ACC112 (cell line): ENCODE measurements around the gene SP140.

ENCODE experiments used
- H2AFZ ChIP-seq: fragments of 200-600 bp; sonication (generic); one replicate; pipeline ENCODE4 v1.6.0; 2017; ENCODE audit warnings: antibody characterized with exemption, low read length; ENCODE audit not compliant: unreplicated experiment
- H3K27ac ChIP-seq: fragments of 200-600 bp; sonication (generic); 2 replicates; pipeline ENCODE4 v1.5.1; 2014; ENCODE audit warnings: low read depth, mild to moderate bottlenecking, antibody characterized with exemption, low read length, moderate library complexity
- H3K27me3 ChIP-seq: fragments of 200-600 bp; sonication (generic); 2 replicates; pipeline ENCODE4 v1.6.1; 2014; ENCODE audit warnings: mild to moderate bottlenecking, antibody characterized with exemption, low read length, moderate library complexity, mixed read lengths; ENCODE audit not compliant: insufficient read depth
- H3K36me3 ChIP-seq: fragments of 200-600 bp; sonication (generic); 2 replicates; pipeline ENCODE4 v1.6.1; 2016; ENCODE audit warnings: mild to moderate bottlenecking, antibody characterized with exemption, low read length, moderate library complexity, mixed read lengths; ENCODE audit not compliant: insufficient read depth
- H3K4me1 ChIP-seq: fragments of 200-600 bp; sonication (generic); one replicate; pipeline ENCODE4 v1.6.1; 2016; ENCODE audit warnings: low read length, mixed read lengths; ENCODE audit not compliant: insufficient read depth, unreplicated experiment, control insufficient read depth
- H3K4me3 ChIP-seq: fragments of 200-600 bp; sonication (generic); 2 replicates; pipeline ENCODE4 v1.5.1; 2014; ENCODE audit warnings: mild to moderate bottlenecking, low read depth, low read length
- H3K79me2 ChIP-seq: fragments of 200-600 bp; sonication (generic); one replicate; pipeline ENCODE4 v1.6.0; 2016; ENCODE audit warnings: low read length; ENCODE audit not compliant: control insufficient read depth, unreplicated experiment, insufficient read depth

Gene SP140

GRCh38 chr2:230225486-230225885, at the start of gene SP140:
TSS of gene SP140 (plus strand) at chr2:230225736. CDS start at chr2:230225845, 109 bp downstream.
- Histone ChIP-seq H3K27me3 (no peaks in the 10 kb centered on the region), H3K27ac (no peak within 1 kb of the TSS), H2AFZ (no peak within 1 kb of the TSS), H3K79me2 (no peaks in the 10 kb centered on the region), H3K36me3 (no peaks in the 10 kb centered on the region), H3K4me1 (peaks cover 10% of the 10 kb centered on the region), H3K4me3 (no peak within 1 kb of the TSS)

GRCh38 chr2:230176996-230177395, 48.5 kb upstream of the SP140 start:
- H3K4me1 ChIP-seq: no peaks in the 10 kb centered on the region
- H3K79me2 ChIP-seq: no peaks in the 10 kb centered on the region
- H2AFZ ChIP-seq: no peak overlapping the region
- H3K36me3 ChIP-seq: peaks cover 18% of the 10 kb centered on the region; the same call in 1 of the 2 replicates
- H3K27ac ChIP-seq: no peak overlapping the region
- H3K27me3 ChIP-seq: no peaks in the 10 kb centered on the region
- H3K4me3 ChIP-seq: no peak overlapping the region

GRCh38 chr2:230178546-230179485, 46.7 kb upstream of the SP140 start:
- Histone ChIP-seq H2AFZ (no peak overlapping the region), H3K79me2 (no peaks in the 10 kb centered on the region), H3K36me3 (peaks cover 24% of the 10 kb centered on the region), H3K4me3 (no peak overlapping the region), H3K27me3 (no peaks in the 10 kb centered on the region), H3K4me1 (no peaks in the 10 kb centered on the region), H3K27ac (no peak overlapping the region)

GRCh38 chr2:230179907-230180306, 45.6 kb upstream of the SP140 start:
- H3K79me2 ChIP-seq: no peaks in the 10 kb centered on the region
- peaks cover 32% of the 10 kb centered on the region for H3K36me3 ChIP-seq
- H3K4me1 ChIP-seq: no peaks in the 10 kb centered on the region
- H3K4me3 ChIP-seq: no peak overlapping the region
- no peaks in the 10 kb centered on the region for H3K27me3 ChIP-seq
- H2AFZ ChIP-seq: no peak overlapping the region
- H3K27ac ChIP-seq: no peak overlapping the region

- Histone ChIP-seq H2AFZ (no peak overlapping the region), H3K27ac (no peak overlapping the region), H3K36me3 (peaks cover 32% of the 10 kb centered on the region), H3K27me3 (no peaks in the 10 kb centered on the region), H3K4me3 (no peak overlapping the region), H3K4me1 (no peaks in the 10 kb centered on the region), H3K79me2 (no peaks in the 10 kb centered on the region)
Measured at GRCh38 chr2:230181195-230181594, 44.3 kb upstream of the SP140 start.

DNA sequence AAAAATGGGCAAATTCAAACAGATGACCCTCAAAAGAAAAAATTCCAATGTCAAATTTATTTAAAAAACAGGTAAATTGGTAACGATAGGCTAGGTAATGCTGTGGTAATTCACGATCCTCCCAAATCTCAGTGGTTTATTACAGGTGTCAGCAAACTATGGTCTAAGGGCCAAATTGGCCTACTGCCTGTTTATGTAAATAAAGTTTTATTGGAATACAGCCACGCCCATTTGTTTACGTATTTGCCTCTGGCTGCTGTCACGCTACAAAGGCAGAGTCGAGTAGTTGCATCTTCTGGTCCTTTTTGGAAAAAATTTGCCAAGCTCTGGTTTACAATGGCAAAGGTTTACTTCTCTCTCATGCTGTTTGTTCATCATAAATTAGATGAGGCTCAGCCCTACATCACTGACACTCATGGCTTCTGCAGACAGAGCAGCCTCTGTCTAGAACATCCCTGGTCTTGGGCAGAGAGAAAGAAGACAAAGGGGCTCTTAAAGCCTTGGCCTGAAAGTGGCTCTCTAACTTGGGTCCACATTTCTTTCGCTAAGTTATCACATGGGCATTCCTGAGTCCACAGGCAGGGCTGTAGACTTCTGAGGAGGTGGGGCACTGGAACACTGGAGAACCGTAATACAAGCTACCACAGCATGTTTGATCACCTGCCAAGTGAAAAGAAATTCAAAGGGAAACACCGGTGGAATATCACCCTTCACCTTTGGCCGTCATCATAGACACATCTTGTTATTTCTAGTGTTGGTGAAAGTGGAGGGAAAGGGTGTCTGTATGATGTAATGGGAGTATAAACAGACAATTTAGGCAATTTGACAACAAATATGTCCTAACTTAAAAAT, 40.6 kb upstream of the SP140 start:
- Histone ChIP-seq H3K27ac (no peak overlapping the region), H3K4me3 (no peak overlapping the region), H3K79me2 (no peaks in the 10 kb centered on the region), H2AFZ (no peak overlapping the region), H3K27me3 (no peaks in the 10 kb centered on the region), H3K4me1 (no peaks in the 10 kb centered on the region), H3K36me3 (peaks cover 14% of the 10 kb centered on the region)

- Histone ChIP-seq H3K27ac (no peak overlapping the region), H3K27me3 (no peaks in the 10 kb centered on the region), H2AFZ (no peak overlapping the region), H3K4me1 (no peaks in the 10 kb centered on the region), H3K79me2 (no peaks in the 10 kb centered on the region), H3K36me3 (peaks cover 88% of the 10 kb centered on the region), H3K4me3 (no peak overlapping the region)
Measured at GRCh38 chr2:230202430-230203109, 23.0 kb upstream of the SP140 start.

DNA sequence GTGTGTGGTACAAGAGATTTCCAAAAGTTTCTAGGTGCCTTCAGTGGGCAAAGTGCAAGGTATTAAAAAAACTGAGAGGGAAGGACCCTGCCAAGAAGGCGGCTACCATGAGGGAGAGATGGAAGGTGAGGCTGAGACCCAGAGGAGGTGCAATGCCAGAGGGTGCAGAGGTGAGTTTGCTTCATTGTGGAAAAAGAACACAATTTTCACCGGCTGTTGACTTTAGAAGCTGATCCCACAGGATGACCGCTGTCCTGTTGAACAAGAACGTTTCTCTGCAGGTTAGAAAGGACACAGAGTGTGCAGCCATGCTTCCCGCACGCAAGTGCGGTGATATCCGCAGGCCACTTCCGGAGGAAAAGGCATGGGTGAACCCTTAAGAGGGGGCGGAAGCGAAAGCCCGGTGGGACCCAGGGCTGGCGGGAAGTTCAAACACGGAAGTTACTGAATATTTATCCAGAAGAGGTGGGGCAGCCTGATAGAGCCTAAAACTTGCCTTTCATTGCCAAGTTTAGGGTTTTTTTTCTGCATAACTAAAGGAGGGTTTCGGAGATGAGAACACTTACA, 22.3 kb upstream of the SP140 start:
- no peak overlapping the region for H2AFZ ChIP-seq
- H3K79me2 ChIP-seq: no peaks in the 10 kb centered on the region
- H3K4me1 ChIP-seq: no peaks in the 10 kb centered on the region
- H3K4me3 ChIP-seq: no peak overlapping the region
- H3K27ac ChIP-seq: no peak overlapping the region
- H3K27me3 ChIP-seq: no peaks in the 10 kb centered on the region
- H3K36me3 ChIP-seq: peaks cover 88% of the 10 kb centered on the region

DNA sequence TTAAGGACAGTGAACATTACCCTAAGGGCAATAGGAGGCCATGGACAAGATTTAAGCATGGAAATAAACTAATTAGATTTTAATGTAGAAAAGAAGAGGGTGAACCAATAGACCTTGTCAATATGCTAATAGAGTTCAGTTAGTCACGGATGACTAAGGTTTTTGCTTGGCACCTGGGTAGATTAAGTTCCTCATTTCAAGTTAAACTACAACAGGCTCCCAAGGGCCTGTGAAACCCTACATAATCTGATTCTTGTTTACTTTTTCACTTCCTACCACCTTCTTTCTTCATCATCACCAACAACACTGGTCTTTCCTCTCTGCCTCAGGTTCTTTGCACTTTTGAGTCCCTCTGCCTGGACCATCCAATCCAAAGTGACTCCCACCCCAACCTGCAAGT, 20.5 kb upstream of the SP140 start:
- no peak overlapping the region for H3K4me3 ChIP-seq
- peaks cover 95% of the 10 kb centered on the region for H3K36me3 ChIP-seq
- no peaks in the 10 kb centered on the region for H3K79me2 ChIP-seq
- no peak overlapping the region for H2AFZ ChIP-seq
- H3K27me3 ChIP-seq: no peaks in the 10 kb centered on the region
- no peaks in the 10 kb centered on the region for H3K4me1 ChIP-seq
- H3K27ac ChIP-seq: no peak overlapping the region

- no peak overlapping the region for H2AFZ ChIP-seq
- H3K36me3 ChIP-seq: peaks cover 94% of the 10 kb centered on the region
- H3K27ac ChIP-seq: no peak overlapping the region
- H3K4me3 ChIP-seq: no peak overlapping the region
- no peaks in the 10 kb centered on the region for H3K27me3 ChIP-seq
- no peaks in the 10 kb centered on the region for H3K79me2 ChIP-seq
- no peaks in the 10 kb centered on the region for H3K4me1 ChIP-seq
Measured at GRCh38 chr2:230205721-230206120, 19.8 kb upstream of the SP140 start.
